A673 (cell line): ENCODE data around the gene RAPGEF5.

ENCODE experiments used
- EZH2 ChIP-seq: fragments of 200-600 bp; sonication (generic); IDR thresholded peaks from 2 replicates; pipeline ENCODE4 v1.6.1; 2017; ENCODE audit warnings: borderline replicate concordance, low read depth, mild to moderate bottlenecking, mixed read lengths, antibody characterized with exemption, low read length; ENCODE audit not compliant: poor library complexity, severe bottlenecking
- TF ChIP-seq, protein P1 (sequence below): fragments of 300-800, 200-600 bp; sonication (generic); conservative IDR thresholded peaks from 2 replicates; pipeline ENCODE4 v1.5.1; 2017; ENCODE audit warnings: low read depth, mild to moderate bottlenecking, antibody characterized with exemption, low read length, moderate library complexity, mixed read lengths

DNA sequence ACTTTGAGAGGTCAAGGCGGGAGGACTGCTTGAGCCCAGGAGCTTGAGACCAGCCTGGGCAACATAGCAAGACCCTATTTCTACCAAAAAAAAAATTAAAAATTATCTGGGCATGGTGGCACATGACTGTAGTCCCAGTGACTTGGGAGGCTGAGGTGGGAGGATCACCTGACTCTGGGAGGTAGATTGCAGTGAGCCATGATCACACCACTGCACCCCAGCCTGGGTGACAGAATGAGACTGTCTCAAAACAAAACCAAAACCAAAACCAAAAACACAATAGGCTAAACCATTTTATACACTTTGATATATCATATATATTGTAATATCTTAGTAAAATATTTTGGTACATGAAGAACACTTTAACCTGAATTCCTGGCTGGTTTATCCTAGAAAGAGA, 101.6 kb downstream of the RAPGEF5 start:
- no peak for TF ChIP-seq EZH2
- TF ChIP-seq, protein P1, sequence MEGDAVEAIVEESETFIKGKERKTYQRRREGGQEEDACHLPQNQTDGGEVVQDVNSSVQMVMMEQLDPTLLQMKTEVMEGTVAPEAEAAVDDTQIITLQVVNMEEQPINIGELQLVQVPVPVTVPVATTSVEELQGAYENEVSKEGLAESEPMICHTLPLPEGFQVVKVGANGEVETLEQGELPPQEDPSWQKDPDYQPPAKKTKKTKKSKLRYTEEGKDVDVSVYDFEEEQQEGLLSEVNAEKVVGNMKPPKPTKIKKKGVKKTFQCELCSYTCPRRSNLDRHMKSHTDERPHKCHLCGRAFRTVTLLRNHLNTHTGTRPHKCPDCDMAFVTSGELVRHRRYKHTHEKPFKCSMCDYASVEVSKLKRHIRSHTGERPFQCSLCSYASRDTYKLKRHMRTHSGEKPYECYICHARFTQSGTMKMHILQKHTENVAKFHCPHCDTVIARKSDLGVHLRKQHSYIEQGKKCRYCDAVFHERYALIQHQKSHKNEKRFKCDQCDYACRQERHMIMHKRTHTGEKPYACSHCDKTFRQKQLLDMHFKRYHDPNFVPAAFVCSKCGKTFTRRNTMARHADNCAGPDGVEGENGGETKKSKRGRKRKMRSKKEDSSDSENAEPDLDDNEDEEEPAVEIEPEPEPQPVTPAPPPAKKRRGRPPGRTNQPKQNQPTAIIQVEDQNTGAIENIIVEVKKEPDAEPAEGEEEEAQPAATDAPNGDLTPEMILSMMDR = no peak
